Measurements from ENCODE around the gene RPS6KA3. TPM values are rescaled to one million over a fixed set of nuclear protein-coding genes. Genes with fewer than 3 reads are reported as not detected.

The RPS6KA3 gene
- total and polyA plus RNA-seq, 9 of the 15 experiments (the other 6 are each of a cell fraction or from before 2014, with no cell fraction given) = 10.9 to 61.9 (median 37.4) TPM

DNA sequence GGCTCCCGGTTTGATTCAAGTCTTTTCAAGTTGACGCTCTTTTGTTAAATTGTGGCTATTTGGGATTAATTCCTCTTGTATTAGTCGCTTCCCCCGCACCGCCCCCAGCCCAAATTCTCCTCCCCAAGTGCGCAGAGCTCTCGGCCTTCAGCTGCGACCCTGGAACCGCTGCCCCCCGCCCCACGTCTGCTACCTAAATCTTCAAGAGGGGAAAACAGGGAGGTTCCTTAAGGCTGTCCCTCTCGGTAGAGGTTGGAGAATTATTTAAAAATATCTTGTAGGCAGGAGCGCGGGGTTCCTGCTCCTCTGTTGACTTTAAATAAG lies 860 bp upstream of the RPS6KA3 start:
- intact Hi-C loops (cut with micrococcal nuclease) (loop anchor here (5.0 to 10.0 kb wide), 2 partner anchors 45 to 97 kb away; no protein-coding TSS in a partner anchor), in situ Hi-C loops (cut with MboI) (no loop called here)
- Histone ChIP-seq H3K9me1 (ENCODE audit: control insufficient read depth, insufficient read depth, low read length) (no peaks in the 10 kb centered on the region), H3K27ac (ENCODE audit: extremely low read depth, low read depth, low read length) (0 out of 3 replicates have a peak overlapping the region, but pooled peaks have one; percentile 53), H3K4me1 (replicated peaks in 1 of 2; ENCODE audit: control insufficient read depth in 2 of 2, insufficient read depth in 2 of 2, low read length in 2 of 2) (peaks cover 14 to 23% of the 10 kb centered on the region in 2 experiments), H3K9me3 (replicated peaks; ENCODE audit: control insufficient read depth, insufficient read depth, low read depth, low read length) (no peaks in the 10 kb centered on the region), H3K4me2 (ENCODE audit: insufficient read depth, low read length) (peak overlapping the region; percentile 81), H4K20me1 (replicated peaks; ENCODE audit: control insufficient read depth, insufficient read depth, low read length) (no peaks in the 10 kb centered on the region), H3K9ac (ENCODE audit: insufficient read depth in 1 of 2, low read depth in 2 of 2, low read length in 2 of 2) (peak overlapping the region; percentile 65 to 89; a peak in 3 of 4 replicates), H3K4me3 (peak overlapping the region; percentile 90), H2AFZ (ENCODE audit: low read depth, low read length) (peak overlapping the region; percentile 93), H3K27me3 (ENCODE audit: control insufficient read depth in 2 of 2, insufficient read depth in 2 of 2, low read length in 2 of 2) (no peaks in the 10 kb centered on the region), H3K36me3 (ENCODE audit: control insufficient read depth, insufficient read depth, low read length) (no peaks in the 10 kb centered on the region), H3K79me2 (ENCODE audit: control insufficient read depth, insufficient read depth, low read length) (peaks cover 39% of the 10 kb centered on the region)
- ATAC-seq (no peak), DNase-seq (ENCODE audit: extremely low read depth in 1 of 4, low spot score in 3 of 4) (no peak), FAIRE-seq (no peak)
- ChIA-PET POLR2A (interaction anchor here (1.1 kb wide), 1 partner anchor 9 kb away, joined by 4 read pairs; no protein-coding TSS in a partner anchor), CTCF (ENCODE audit: low intra/inter-chr PET ratio) (no interaction called here)
- 34% methylated on average over 11 of the region's 14 CpGs for WGBS (ENCODE audit: insufficient coverage, low coverage, missing lambda C conversion rate)
- BruUV-seq (replicated peaks) = no TSS peak
- TF ChIP-seq ZNF133 (CRISPR knock-in tag; IDR thresholded peaks at IDR 0.05) (no peak), KDM4B (IDR thresholded peaks at IDR 0.05; ENCODE audit: borderline replicate concordance in 2 of 2, low read depth in 1 of 2) (no peak), ZEB2 (IDR thresholded peaks at IDR 0.05) (no peak), PYGO2 (tag; IDR thresholded peaks at IDR 0.05) (no peak), IFI16 (CRISPR knock-in tag; IDR thresholded peaks at IDR 0.05) (no peak), CBX1 (IDR thresholded peaks at IDR 0.05; ENCODE audit: low read depth) (no peak), SLC30A9 (CRISPR knock-in tag; IDR thresholded peaks at IDR 0.05) (no peak), ELF1 (tag; IDR thresholded peaks at IDR 0.05) (no peak), THRA (IDR thresholded peaks at IDR 0.05) (no peak), TEAD1 (CRISPR knock-in tag; IDR thresholded peaks at IDR 0.05) (no peak), ZNF3 (CRISPR knock-in tag; IDR thresholded peaks at IDR 0.05) (no peak), NEUROD1 (IDR thresholded peaks at IDR 0.05; ENCODE audit: borderline replicate concordance, low read depth, low read length, partially characterized antibody) (no peak)
